HG03354 (cell line): ENCODE data around the gene EEF2KMT.
"Not testable (repeated sequence)": the region's sequence is repeated elsewhere in the genome, so short reads cannot be mapped to it uniquely, and the experiment has no call there.

Source experiments
- ATAC-seq: cut with Tn5 transposase; IDR thresholded peaks from one replicate; pipeline ENCODE4 v1.9.1; 2021; ENCODE audit warnings: mild to moderate bottlenecking; ENCODE audit not compliant: unreplicated experiment, poor library complexity, severe bottlenecking

Gene EEF2KMT

DNA sequence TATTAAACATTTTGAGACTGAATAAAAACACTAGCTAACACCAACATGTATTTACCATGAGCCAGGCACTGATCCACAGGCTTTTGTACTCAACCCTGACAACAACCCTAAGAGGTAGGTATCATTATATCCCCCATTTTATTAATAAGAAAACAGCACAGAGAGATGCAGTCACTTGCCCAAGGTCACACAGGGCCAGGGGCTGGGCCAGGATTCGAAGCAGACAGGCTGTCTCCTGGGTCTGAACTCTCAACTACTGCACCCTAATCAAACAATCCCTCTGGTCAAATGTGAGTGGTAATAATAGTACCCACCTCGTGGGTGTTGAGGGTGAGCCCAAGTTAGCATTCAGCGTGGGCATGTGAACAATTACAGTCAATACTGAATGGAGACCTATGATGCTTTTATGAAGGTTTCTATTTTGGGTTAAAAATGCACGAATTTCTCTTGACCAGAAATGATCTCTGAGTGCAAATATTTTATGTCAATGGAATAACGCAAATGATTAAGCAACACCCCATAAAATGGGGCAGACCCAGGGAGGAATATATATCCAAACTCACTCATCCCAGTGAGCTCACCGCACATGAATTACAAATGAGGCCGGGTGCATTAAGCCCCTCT, 1.0 kb downstream of the EEF2KMT start:
- ATAC-seq: not testable (repeated sequence)

DNA sequence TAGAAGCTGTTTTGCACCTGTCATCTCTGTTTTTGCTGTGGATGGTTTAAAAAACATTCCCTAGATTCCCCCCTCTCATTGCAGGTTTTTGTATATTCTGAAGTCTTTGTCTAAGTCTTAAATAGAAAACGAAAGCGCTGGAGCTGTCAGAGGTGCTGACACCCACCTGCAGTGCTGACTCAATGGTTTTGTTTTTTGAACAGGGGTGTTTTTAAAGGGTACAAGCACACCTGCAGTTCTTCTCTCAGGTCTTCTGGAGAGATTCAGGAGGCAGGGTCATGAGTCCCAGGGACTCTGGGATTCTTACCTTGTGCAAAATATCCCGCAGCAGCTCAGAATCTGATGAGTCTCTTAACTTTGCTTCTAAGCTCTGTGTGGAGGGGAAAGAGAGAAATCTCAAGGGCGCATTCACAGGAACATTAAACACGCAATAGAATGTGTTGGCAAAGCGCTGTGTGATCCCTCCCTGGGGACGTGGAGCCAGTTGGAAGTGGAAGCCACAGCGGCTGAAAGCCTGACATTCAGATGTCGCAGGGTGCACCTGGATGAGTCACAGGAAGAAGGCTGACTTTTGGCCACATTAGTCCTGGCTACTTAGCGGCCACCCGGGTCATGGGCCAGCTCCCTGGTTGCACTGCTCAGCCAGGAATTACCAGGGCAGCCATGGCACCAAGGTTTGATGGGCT, 2.3 kb downstream of the EEF2KMT start:
- ATAC-seq: not testable (repeated sequence)

DNA sequence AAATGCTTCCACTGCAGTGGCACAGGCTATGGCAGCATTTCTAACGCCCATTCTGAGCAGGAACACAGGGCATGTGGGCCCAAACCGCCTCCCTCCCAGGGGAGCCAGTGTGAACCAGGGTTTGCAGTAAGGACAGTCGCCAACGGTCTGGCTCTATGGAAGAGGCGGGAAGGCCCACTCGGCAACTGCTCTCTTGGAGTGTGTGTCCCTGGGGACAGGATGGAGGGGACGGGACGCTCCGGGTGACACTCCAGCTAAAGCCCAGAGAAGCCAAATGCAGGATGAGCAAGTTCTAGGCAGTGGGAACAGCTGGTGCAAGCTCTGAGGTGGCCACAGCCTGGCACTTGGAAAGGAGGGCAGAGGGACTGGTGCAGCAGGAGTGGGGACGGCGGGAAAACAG, 3.8 kb downstream of the EEF2KMT start:
- not testable (repeated sequence) for ATAC-seq

DNA sequence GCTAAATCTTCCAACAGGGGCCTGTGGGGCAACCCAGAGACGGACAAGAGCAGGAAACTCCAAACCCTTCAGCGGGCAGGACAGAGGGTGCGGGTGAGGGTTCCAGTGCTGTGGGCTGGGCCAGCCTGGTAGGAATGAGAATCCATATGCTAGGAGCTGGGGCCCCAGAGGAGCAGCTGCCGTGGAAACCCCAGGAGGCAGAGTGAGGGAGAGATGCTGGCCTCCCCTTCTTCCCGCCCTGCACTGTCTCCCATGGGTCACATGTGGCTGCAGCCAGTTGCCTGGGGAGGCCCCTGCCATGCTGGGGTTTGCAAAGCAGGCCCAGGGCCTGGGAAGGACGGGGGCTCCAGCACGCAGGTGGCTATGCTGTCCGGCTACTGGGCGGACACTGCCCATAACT, 4.5 kb downstream of the EEF2KMT start:
- ATAC-seq: not testable (repeated sequence)

DNA sequence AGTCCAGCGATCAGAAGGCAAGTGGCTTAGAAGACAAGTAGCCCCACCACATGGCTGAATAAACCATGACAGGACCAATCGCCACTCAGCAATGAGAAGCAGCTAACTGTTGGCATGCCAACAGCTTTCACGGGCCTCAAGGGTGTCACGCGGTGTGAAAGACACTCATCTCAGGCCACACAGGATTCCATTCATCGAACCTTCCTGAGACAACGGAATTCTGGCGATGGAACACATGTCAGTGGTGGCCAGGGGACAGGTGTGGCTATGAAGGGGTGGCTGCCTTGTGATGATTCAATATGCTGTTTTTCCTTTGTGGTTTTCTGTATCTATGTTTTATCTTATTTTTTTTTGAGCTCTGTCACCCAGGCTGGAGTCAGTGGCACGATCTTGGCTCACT, 7.0 kb downstream of the EEF2KMT start:
- not testable (repeated sequence) for ATAC-seq

DNA sequence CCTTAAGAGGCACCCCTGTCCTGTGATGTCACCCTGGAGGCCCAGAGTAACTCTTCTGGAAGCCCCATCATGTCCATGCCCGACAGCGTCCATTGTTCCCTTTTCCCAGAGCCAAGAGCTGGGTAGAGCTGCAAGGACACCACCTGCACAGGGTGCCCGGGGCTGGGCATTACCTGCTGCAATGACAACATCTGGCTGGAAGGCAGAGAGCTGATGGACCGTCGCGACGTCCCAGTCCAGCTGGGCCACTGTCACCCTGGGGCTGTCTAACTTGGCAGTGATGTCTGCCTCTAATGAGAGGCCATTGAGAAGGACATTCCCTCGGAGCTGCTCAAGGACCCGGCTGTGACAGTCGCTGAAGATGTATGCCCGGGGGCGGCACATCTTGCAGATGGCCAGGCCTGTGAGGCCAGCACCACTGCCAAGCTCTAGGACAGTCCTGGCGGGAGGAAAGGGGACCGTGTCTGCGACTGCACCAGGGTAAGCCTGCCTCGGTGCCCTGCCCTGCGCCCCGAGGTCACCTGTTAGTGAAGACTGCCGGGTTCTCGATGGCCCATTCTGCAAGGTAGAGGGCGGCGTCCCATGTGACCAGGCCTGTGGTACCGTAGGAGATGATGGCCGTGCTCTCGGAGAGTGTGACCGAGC, 7.6 kb downstream of the EEF2KMT start:
- ATAC-seq: not testable (repeated sequence)

DNA sequence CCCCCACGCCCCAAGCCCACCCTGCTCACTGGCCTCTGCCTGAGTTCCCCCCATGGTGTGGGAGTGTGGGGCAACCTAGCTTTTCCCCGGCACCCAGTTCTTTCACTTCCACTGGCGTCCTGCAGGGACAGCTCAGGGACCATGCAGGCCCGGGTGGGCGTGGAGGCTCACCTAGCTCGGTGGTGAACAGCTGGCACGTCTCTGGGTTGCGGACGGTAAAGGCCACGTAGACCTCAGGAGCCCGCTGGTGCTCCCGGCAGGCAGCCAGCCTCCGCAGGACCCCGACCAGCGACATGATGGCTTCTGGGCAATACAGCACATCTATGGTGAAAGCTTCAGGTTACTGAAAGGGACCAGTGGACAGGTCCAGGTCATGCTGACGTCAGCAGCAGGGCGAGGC, 8.7 kb downstream of the EEF2KMT start:
- not testable (repeated sequence) for ATAC-seq

DNA sequence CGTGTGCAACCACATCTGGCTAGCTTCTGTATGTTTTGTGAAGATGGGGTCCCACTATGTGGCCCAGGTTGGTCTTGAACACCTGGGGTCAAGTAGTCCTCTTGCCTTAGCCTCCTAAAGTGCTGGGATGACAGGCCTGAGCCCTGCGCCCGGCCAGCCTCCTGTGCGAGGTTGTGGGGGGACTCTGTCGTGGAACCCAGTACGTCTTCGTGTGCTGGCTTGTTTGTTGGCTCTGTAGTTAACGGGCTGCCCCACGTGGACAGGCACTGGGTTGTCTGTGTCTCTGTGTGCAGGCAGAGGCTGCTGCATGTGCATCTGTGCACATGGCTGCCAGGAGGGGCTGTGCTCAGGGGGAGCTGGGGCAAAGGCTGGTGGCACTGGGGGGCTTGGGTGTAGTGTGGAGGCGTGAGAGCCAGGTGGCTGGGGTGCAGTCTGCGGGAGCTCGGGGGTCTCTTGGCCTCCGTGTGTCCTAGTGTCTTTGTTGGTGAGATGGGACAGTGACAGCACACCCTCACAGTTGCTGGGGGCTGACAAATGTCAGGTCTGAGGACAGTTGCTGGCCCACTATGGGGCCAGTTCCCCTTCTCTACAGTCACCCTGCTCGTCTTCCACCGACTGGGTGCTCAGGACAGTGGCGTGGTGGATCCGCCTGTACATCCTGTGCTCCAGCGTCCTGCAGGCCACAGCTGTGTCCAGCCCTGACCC, 9.4 kb downstream of the EEF2KMT start:
- not testable (repeated sequence) for ATAC-seq

DNA sequence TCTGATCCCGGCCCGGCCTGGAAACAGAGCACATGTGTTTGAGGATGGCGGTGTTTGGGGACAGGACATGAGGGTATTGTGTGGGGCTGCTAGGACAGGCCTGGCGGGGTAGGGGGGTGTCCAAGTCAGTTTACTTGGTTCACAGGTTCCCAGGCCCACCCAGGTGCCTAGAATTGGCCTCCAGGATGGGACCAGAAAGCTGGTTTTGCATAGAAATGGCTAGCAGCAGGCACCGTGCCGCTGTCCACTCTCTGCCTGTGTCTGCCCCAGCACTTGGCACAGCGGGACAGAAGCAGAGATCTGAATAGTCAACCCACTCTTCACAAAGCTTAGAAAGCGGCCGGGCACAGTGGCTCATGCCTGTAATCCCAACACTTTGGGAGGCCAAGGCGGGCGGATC, 11.9 kb downstream of the EEF2KMT start:
- not testable (repeated sequence) for ATAC-seq

DNA sequence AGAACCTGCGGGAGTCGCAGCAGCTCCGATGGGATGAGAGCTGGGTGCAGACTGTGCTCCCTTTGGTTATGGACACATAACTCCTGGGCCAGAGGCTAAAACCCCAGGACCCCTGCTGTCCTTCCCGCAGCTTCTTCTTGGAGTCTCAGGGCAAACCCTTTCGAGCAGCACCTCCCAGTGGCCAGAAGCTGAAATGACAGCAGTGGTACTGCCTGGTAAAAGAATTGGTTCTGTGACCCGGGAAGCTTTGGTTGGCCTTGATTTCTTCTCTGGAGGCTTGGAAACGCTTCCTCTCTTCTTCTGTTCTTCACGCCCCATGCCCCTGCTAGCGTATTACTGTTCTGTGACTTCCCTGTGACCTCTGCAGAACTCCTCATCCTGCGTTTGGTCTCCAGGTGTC, 12.8 kb downstream of the EEF2KMT start:
- ATAC-seq: not testable (repeated sequence)

DNA sequence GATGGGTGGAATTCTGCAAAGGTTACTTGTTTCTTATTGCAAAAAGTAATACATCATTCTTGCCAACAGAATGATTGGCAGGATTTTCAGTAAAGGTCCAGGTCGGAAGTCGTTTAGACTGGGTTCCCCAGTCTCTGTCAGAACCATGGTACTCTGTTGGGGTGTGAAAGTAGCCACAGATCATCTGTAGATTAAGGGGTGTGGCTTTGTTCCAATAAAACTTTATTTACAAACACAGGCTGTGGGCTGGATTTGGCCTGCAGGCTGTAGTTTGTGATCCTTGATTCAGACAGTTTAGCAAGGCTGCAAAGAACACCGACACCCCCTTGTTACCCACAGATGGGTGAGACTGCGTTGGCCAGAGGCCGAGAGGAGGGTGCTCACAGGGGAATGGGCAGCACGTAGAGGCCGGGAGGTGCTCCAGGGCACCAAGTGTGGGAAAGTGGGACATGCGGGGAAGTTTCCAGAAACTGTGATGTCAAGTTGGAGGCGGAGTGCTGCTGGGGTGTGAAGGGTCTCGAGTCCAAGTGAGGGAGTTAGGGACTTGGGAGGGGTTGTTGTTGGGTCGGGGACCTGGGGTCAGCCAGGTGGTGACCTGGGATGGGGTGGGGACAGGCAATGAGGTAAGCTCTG, 13.4 kb downstream of the EEF2KMT start:
- ATAC-seq: not testable (repeated sequence)

DNA sequence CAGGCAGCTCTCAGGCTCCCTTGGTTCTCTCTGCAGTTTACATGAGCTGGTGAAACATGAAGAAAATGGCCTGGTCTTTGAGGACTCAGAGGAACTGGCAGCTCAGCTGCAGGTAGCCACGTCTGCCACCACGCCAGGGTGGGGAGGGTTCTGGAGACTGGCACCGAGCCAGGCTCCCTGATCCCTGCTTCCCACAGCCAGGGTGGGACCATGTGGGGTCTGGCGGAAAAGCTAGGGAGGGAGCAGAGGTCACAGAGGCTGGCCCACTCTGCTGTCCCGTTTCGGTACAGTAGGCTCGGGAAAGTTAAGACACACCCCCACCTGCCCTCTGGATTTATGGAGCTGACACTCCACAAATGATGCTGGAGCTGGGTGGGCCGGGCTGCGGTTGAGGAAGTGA, 13.9 kb downstream of the EEF2KMT start:
- not testable (repeated sequence) for ATAC-seq

DNA sequence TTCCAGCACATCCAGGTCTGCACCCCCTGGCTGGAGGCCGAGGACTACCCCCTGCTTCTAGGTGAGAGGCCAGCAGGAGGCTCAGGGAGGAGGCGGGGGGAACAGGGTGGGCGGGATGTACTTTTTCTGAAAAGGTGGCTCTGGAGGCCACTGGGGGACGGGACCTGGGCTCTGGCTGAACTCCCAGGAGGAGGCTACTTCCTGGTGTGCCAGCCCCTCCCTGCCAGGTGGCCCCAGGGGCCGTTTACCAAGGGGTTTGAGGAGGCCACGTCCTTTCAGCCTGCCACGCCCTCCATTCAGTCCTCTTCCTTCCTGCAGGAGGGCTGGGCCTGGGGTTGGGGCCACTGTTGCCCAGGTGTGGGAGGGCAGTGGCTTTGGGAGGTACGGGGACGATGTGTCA, 16.6 kb downstream of the EEF2KMT start:
- ATAC-seq: not testable (repeated sequence)

DNA sequence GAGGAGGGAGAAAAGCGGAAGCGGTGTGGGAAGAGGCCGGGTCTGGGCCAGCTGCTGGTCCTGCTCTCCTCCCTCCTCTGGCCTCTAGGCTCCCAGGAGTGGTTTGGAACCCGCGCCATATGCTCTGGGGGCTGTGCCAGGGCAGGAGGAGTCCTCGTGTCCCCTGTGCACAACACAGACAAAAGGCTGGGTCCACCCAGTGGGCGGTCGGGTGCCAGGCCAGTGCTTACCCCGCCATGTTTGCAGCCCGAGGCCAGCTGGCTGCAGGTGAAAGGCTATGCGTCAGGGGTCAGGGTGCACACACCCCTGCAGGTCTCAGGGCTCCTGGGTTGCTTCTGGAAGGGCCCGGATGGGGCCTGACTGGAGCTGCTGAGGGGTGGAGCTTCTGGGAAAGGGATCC, 17.1 kb downstream of the EEF2KMT start:
- not testable (repeated sequence) for ATAC-seq

DNA sequence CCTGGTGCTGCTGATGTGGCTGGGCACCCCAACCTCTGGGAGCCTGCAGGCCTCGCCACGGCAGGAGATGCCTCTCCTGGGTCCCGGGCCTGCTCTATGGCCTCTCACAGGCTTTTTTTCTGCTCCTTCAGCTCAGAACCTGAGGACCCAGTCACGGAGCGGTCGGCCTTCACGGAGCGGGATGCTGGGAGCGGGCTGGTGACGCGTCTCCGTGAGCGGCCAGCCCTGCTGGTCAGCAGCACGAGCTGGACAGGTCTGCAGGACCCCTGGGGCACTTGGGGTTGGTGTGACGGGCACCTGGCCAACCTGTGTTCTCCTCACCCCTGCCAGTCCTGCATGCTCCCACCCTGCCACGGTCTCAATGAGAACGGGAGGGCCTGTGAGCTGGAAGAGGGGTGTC, 19.0 kb downstream of the EEF2KMT start:
- no peak for ATAC-seq

DNA sequence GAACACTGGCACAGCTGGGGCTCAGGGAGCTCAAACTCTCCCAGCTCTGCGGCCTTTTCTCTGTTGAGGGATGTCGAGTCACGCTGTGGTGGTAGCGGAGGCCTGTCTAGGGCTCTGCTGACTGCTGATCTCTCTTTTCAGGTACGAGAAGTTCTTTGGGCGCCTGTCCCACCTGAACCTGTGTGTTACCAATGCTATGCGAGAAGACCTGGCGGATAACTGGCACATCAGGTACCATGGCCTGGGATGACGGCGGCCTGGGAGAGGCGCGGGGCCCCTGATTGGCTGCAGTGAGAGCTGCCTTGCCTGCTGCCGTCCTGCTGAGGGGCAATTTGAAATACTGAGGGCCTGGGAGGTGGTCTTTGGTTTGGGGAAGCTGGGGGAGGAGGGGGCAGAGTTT, 20.3 kb downstream of the EEF2KMT start:
- no peak for ATAC-seq

DNA sequence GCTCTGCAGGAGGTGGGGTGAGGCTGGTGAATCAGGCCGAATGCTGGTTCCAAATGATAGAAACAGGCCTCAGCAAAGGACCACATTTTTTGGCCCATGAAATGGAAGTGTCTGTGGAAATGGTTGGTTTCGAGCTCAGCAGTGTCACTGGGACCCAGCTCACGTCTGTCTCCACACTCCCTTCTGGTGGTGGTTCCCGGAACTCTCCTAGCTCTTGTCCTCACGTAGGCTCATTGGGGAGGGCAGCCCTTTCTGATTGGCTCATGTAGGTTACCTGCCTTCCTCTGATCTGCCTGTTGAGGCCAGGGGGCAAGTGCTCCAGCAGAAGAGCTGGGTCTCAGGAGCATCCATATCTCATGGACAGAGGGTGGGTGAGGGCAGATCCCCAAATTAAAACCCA, 22.0 kb downstream of the EEF2KMT start:
- ATAC-seq: no peak

DNA sequence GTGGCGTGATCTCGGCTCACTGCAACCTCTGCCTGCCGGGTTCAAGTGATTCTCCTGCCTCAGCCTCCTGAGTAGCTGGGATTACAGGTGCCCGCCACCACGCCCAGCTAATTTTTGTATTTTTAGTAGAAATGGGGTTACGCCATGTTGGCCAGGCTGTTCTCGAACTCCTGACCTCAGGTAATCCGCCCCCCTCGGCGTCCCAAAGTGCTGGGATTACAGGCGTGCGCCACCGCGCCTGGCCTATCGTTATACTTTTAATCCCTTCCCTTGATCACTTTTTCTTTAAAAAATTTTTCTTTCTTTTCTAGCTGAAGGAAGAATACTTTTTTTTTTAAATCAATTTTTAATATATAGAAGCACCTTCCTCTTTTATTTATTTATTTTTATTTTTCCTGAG, 23.8 kb downstream of the EEF2KMT start:
- not testable (repeated sequence) for ATAC-seq

DNA sequence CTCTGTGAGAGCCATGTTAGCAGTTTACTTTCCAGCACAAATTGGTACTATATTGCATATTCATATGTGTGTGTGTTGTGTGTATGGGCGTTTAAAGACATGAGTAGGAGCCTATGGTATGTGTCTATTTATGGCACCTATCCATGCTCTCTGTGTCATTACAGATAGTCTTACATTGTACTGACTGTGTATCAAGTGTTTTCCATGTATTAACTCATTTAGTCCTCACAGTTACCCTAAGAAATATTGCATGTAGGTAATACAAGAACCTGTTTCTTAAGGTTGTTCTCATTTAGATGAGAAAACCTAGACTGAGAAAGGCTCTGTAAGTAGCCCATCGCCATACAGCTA, 24.3 kb downstream of the EEF2KMT start:
- ATAC-seq: no peak
